Measurements from ENCODE around the gene ENKD1. TPM values are rescaled to one million over a fixed set of nuclear protein-coding genes. Genes with fewer than 3 reads are reported as not detected.

Gene ENKD1
- total RNA-seq, 1 experiment from 2014 or later = 0.47 TPM

DNA sequence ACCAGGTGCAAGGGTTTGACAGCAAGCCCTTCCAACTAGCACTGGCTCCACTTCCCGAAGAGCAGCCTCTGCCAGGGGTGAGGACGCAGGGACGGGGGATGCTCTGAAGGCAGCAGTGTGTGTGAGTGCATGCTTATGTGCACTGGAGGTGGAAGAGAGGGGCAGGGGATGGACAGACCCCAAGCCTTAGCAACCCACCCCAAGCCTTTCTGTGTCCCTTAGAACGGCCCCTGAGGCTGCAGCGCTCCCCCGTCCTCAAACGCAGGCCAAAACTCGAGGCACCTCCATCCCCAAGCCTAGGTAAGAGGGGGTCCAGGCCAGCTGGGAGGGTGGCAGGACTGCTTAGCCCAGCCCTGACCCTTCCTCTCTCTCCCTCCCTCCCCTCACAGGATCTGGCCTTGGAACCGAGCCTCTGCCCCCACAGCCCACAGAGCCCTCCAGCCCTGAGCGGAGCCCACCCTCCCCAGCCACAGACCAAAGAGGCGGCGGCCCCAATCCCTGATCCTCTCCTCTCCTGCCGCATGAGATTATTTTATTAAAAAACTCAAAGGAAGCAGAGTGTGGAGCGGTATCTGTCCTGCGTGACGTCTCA lies 9.4 kb downstream of the ENKD1 start:
- no peak for DNase-seq (ENCODE audit: low read depth)
- in situ Hi-C loops (cut with HindIII; ENCODE audit: low pct_unique_long_range_greater_than_20kb, low sequenced_read_pairs) = no loop called here

DNA sequence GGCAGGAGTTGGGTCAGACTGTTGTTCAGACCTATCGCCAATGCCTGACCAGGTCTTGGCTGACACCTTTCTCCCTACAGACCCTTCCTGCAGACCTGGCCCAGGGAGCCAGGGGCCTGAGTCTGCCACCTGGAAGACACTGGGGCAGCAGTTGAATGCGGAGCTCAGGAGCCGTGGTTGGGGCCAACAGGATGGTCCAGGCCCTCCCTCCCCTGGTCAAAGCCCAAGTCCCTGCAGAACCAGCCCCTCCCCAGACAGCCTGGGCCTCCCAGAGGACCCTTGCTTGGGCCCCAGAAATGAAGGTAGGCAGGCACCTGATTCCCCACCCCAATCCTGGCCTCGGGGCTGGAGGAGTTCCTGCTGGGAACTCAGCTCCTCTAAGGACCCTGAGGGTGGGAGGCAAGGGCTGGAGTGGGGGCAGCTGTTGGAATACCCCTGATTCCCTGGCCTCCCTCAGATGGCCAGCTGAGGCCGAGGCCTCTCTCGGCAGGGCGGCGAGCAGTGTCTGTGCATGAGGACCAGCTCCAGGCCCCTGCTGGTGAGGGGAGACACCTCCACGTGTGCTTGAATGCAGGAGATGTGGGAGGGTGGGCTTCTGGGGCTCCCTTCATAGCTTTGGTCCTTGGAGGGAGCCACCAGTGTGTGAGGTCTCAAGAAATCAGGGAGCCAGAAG lies 10.1 kb downstream of the ENKD1 start:
- in situ Hi-C loops (cut with HindIII; ENCODE audit: low pct_unique_long_range_greater_than_20kb, low sequenced_read_pairs) = no loop called here

DNA sequence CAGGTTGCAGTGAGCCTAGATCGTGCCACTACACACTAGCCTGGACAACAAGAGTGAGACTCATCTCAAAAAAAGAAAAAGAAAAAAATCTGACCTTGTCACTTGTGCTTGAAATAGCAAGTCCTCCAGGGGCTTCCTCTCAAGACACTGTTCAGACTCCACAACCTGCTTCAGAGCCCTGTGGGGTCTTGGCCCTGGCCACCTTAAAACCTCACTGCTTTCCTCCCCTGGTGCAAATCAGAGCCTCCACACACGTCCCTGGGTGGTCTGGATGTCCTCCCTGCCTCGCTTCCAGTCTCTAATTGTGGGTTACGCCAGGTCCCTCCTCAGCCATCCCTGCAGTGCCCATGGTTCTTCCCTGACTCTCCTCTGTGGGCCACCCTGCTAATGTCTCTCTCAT lies 11.2 kb downstream of the ENKD1 start:
- in situ Hi-C loops (cut with HindIII; ENCODE audit: low pct_unique_long_range_greater_than_20kb, low sequenced_read_pairs) = no loop called here

More for the DNA sequence above, 10.1 kb downstream of the ENKD1 start:
- no peak for DNase-seq (ENCODE audit: low read depth)

DNA sequence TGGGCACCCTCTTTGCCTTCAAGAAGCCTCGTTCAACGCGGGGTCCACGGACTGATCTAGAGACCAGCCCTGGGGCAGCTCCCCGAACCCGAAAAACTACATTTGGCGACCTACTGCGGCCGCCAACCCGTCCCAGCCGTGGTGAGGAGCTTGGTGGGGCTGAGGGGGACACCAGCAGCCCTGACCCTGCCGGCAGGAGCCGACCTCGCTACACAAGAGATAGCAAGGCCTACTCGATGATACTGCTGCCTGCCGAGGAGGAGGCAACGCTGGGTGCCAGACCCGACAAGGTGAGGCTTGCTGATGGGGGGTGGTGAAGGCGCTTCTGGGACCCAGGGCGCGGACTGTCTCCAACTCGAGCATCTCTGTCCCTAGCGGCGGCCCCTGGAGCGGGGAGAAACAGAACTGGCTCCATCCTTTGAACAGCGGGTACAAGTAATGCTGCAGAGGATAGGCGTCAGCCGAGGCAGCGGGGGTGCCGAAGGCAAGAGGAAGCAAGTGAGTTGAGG lies 12.1 kb downstream of the ENKD1 start:
- DNase-seq (ENCODE audit: low read depth) = no peak
- in situ Hi-C loops (cut with HindIII; ENCODE audit: low pct_unique_long_range_greater_than_20kb, low sequenced_read_pairs) = no loop called here

More for the DNA sequence above, 11.2 kb downstream of the ENKD1 start:
- no peak for DNase-seq (ENCODE audit: low read depth)

DNA sequence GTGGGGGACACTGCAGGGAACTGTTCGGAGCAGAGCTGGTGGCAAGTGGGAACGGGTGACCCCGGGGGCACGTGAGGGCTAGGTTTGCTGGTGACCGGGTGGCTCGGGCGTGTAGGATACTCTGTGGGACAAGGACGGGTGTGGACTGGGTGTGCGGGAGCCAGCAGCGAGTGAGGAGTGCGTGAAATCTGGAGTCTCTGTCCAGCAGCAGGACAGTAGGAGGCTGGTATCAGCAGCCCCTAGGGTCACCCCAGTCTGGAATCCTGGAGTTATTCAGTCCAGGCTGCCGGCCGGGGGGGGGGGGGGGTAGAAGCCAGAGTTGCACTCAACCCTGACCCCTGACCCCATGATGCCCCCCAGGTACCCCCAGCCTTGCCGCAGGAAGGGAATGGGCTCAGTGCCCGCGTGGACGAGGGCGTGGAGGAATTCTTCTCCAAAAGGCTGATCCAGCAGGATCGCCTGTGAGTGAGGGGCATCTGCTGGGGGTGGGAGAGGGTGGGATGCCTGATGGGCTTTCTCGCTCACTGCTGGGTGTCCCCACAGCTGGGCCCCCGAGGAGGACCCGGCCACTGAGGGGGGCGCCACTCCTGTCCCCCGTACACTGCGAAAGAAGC lies 12.7 kb downstream of the ENKD1 start:
- in situ Hi-C loops (cut with HindIII; ENCODE audit: low pct_unique_long_range_greater_than_20kb, low sequenced_read_pairs) = no loop called here
- no peak for DNase-seq (ENCODE audit: low read depth)

DNA sequence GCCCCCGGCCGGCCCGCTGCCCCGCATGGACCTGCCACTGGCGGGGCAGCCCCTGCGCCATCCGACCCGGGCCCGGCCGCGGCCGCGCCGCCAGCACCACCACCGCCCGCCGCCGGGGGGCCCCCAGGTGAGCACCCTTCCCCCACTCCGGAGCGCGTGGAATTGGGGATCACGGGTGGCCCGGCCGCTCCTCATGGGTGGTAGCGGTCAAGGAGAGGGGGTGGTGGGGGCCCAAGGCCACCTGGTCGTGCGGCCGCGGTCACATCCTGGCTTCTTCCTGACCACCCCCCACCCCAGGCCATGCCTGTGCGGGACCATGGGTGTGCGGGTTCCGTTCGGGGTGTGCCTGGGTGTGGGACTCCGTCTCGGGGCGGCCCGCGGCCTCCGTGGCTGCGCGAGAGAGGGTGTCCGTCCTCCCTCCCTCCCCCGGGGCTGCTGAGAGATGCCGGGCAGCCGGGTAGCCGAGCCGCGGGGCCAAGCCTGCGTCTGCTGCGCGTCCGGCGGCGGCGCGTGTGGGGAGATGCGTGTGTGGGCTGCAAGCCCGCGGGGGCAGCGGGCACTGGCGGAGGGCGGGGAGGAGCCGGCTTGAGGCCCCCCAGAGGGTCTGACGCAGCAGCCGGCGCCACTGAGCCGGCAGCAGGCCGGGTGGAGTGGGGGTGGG lies 13.3 kb downstream of the ENKD1 start:
- no peak for DNase-seq (ENCODE audit: low read depth)
- in situ Hi-C loops (cut with HindIII; ENCODE audit: low pct_unique_long_range_greater_than_20kb, low sequenced_read_pairs) = no loop called here

DNA sequence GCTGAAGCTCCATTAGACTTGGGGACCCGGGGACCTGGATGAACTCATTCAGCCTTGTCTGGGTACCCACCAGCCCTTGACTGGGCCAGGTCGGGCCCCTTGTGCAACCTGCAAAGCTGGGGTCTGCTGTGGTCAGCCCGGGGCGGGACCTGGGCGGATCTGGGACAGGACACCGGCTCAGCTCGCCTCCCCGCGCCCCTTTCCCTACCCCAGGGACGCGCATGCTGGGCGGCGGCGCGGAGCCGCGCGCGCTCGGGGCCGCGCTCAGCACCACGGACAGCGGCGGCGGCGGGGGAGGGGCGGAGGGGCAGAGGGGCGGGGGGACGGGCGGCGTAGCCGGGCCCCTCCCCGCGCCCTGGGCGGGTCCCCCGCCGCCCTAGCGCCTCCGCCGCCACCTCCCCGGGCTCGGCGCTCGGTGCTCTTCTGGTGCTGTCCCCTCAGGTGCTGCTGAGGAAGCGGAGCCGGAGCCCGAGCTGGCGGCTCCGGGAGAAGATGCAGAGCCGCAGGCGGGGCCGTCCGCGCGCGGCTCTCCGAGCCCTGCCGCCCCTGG lies 13.9 kb downstream of the ENKD1 start:
- in situ Hi-C loops (cut with HindIII; ENCODE audit: low pct_unique_long_range_greater_than_20kb, low sequenced_read_pairs) = no loop called here
- DNase-seq (ENCODE audit: low read depth) = peak; percentile 59

DNA sequence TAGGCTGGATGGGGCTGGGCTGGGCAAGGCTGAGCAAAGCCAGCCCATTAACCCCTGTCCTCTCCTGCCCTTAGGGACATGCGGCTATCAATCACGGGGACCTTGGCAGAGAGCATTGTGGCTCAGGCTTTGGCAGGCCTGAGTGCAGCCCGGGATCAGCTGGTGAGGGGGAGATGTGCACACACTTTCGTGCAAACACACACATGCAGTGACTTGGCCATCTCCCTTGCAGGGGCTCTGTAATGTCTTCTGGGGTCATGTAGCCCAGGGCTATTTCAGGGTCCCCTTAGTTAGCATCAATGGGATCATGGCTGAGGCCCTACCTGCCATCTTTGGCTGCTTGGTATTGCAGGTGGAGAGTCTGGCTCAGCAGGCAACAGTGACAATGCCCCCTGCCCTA lies 14.7 kb downstream of the ENKD1 start:
- in situ Hi-C loops (cut with HindIII; ENCODE audit: low pct_unique_long_range_greater_than_20kb, low sequenced_read_pairs) = no loop called here
- no peak for DNase-seq (ENCODE audit: low read depth)

DNA sequence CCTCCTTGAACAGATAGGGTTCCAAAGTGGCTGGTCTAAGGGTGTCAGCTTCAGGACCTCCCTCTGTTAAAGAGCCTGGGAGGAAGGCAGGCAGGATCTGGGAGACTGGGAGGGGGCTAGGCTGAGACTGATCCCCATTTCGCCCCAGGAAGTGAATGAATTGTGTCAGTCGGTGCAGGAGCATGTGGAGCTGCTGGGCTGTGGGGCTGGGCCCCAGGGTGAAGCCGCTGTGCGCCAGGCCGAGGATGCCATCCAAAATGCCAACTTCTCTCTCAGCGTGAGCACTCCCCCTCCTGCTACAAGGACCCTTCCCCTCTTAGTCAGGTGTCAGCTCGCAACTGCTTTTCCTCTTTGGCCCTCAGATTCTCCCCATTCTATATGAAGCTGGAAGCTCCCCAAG lies 15.5 kb downstream of the ENKD1 start:
- in situ Hi-C loops (cut with HindIII; ENCODE audit: low pct_unique_long_range_greater_than_20kb, low sequenced_read_pairs) = no loop called here
- DNase-seq (ENCODE audit: low read depth) = no peak

DNA sequence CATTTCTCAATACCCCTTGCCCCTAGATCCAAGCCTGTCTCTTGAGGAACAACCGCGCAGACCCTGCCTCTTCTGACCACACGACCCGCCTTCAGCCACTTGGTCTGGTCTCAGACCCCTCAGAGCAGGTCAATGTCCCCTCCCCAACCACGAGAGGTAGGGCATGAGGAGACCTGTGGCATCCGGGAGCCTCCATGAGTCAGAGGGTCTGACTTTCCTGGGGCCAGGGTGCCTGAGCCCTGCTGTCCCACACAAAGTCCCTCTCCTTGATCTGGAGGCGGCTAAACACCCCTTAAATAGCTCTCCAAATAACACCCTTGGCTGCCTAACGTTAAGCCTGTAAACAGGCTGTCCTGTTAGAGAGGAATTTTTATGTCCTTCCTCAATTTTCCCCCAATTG lies 16.5 kb downstream of the ENKD1 start:
- in situ Hi-C loops (cut with HindIII; ENCODE audit: low pct_unique_long_range_greater_than_20kb, low sequenced_read_pairs) = no loop called here
- DNase-seq (ENCODE audit: low read depth) = no peak

DNA sequence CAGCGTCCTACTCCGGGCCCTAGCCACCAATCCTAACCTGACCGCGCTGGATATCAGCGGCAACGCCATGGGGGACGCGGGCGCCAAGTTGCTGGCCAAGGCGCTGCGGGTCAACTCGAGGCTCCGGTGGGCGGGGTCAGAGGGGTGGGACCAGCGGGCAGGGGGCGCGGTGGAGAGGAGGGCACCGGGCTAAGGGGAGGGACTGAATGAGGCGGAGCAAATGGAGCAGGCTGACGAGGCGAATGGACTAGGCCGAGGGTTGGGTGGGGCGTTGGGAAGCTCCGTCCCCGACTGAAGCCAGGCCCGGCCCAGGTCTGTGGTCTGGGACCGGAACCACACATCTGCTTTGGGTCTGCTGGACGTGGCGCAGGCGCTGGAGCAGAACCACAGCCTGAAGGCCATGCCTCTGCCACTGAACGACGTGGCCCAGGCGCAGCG lies 17.0 kb downstream of the ENKD1 start:
- in situ Hi-C loops (cut with HindIII; ENCODE audit: low pct_unique_long_range_greater_than_20kb, low sequenced_read_pairs) = no loop called here

DNA sequence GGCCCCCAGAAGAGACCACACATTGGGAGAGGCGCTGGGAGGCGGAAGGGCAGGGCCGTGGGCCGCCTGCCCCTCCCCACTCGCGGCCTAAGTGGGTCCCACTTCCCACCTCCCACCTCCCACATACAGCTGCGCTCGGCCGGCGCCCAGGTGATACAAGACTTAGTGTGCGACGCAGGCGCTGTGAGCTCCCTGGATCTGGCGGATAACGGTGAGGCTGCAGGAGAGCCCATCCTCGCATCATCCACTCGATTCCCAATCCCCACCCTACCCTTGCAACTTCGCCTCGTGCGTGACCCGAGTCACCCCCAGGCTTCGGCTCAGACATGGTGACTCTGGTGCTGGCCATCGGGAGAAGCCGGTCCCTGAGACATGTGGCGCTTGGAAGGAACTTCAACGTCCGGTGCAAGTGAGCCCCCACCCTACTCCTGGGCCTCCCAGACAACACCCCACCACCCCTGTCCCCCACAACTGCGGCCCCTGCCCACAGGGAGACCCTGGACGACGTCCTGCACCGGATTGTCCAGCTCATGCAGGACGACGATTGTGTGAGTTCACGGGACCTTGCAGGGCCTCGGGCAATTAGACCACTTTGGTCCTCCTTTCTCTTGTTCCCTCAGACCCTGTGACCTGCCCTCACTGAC lies 17.7 kb downstream of the ENKD1 start:
- in situ Hi-C loops (cut with HindIII; ENCODE audit: low pct_unique_long_range_greater_than_20kb, low sequenced_read_pairs) = no loop called here

More for the DNA sequence above, 17.0 kb downstream of the ENKD1 start:
- DNase-seq (ENCODE audit: low read depth) = no peak

DNA sequence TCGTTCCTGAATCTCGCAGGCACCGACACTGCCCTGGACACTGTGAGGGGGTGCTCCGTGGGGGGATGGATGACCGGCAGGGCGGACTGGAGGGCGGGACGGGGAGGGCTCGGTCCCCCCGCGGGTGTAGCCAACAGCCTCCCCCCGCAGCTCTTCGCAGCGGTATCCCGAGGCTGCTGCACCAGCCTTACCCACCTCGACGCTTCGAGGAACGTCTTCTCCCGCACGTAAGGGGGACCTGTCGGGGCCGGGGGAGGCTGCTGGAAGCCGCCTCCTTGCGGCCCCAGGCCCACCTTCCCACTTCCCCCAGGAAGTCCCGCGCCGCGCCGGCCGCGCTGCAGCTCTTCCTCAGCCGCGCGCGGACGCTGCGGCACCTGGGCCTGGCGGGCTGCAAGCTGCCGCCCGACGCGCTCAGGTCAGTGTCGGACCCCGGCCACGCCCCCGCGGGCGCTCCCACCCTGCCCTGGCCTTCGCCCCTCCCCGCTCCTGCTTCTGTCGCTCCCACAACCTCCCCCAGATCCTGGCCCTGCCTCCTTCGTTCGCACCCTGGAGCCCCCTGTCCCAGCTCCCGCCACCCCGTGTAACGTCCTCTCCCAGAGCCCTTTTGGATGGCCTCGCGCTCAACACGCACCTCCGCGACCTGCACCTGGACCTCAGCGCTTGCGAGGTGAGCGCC lies 18.3 kb downstream of the ENKD1 start:
- in situ Hi-C loops (cut with HindIII; ENCODE audit: low pct_unique_long_range_greater_than_20kb, low sequenced_read_pairs) = no loop called here
- no peak for DNase-seq (ENCODE audit: low read depth)

More for the DNA sequence above, 17.7 kb downstream of the ENKD1 start:
- no peak for DNase-seq (ENCODE audit: low read depth)

DNA sequence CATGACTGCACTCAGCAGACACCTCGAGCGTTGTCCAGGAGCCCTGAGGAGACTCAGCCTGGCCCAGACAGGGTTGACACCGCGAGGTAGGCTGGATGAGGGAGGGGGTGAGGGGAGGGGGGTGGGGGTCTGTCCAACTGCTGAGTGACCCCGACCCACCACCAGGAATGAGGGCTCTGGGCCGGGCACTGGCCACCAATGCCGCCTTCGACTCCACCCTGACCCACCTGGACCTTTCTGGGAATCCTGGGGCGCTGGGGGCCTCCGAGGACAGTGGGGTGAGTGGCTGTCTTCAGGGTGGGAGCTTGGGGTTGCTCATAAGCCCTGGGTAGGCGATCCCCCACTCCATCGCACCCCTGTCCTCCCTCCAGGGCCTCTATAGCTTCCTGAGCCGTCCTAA lies 18.9 kb downstream of the ENKD1 start:
- in situ Hi-C loops (cut with HindIII; ENCODE audit: low pct_unique_long_range_greater_than_20kb, low sequenced_read_pairs) = no loop called here

DNA sequence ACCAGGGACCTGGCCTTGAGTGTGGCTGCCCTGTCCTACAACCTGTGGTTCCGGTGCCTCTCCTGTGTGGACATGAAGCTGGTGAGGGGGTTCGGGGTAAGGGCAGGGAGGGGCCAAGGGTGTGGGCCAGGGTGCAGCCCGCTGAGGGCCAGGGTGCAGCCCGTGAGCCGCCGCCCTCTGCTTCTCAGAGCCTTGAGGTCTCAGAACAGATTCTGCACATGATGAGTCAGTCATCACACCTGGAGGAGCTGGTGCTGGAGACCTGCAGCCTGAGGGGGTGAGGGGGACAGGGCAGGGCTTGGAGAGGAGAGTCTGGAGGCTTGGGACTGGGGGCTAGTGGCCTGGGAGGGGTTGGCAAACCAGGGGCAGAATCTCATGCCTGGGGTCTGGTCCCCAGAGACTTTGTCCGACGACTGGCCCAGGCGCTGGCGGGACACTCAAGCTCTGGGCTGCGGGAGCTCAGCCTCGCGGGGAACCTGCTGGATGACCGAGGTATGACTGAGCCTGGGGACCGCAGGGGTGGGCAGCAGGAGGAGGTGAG lies 19.4 kb downstream of the ENKD1 start:
- DNase-seq (ENCODE audit: low read depth) = no peak
- in situ Hi-C loops (cut with HindIII; ENCODE audit: low pct_unique_long_range_greater_than_20kb, low sequenced_read_pairs) = no loop called here

More for the DNA sequence above, 18.9 kb downstream of the ENKD1 start:
- no peak for DNase-seq (ENCODE audit: low read depth)

DNA sequence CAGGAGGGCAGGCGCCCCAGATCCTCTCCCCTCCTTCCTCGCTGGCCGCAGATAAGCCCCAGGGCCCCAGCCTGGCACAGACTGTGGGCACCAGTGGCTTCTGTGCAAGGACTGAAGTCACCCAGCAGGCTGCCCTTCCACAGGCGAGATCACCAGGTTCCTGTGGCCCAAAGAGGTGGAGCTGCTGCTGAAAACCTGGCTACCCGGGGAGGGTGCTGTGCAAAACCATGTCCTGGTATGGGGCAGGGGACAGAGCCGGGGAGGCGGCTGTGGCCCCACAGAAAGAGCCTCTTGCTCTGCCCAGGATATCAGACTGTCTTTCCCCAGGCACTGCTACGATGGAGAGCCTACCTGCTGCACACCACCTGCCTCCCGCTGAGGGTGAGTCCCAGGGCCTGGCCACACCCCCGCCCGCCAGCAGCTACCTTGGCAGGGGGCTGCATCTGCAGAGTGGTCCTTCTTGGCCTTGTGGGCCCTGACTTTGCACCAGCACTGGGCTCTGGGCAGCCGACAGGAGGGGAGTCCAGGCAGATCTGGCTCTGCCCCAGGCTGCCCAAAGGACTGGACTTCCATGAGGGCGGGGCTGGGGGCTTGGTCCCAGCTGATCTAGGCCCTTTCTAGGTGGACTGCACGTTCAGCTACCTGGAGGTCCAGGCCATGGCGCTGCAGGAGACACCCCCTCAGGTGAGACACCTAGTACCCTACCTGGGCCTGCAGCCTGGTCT lies 21.0 kb downstream of the ENKD1 start:
- in situ Hi-C loops (cut with HindIII; ENCODE audit: low pct_unique_long_range_greater_than_20kb, low sequenced_read_pairs) = no loop called here
- no peak for DNase-seq (ENCODE audit: low read depth)

DNA sequence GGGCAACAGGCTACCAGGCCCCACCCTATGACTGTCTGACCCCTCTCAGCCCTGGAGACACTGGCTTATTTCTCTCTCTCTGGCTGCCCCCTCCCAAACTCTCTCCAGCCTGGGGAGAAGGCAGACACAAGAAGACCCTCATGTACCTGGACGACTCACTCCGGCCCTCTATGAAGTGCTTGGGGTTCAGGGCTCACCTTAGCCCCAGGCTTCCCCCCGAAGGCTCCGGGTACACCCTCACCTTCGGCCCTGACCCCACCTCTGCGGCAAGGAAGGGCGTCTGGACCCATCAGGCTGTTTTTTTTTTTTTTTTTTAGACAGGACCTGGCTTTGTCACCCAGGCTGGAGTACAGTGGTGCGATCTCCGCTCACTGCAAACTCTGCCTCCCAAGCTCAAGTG lies 22.5 kb downstream of the ENKD1 start:
- in situ Hi-C loops (cut with HindIII; ENCODE audit: low pct_unique_long_range_greater_than_20kb, low sequenced_read_pairs) = no loop called here
- DNase-seq (ENCODE audit: low read depth) = no peak
